Stimulated activated CD8-positive, alpha-beta memory T cell treated with anti-CD3 and anti-CD28 coated beads, Interleukin-15, amount 100 ng/mL, for 24 hours (primary cell): Measurements from ENCODE around the gene PLD5.
"Not testable (repeated sequence)": the region's sequence is repeated elsewhere in the genome, so short reads cannot be mapped to it uniquely, and the experiment has no call there.

Experiments
- DNase-seq: peaks from one replicate; pipeline ENCODE4 v3.0.0-alpha.2; 2020; ENCODE audit warnings: low read depth

The PLD5 gene

DNA sequence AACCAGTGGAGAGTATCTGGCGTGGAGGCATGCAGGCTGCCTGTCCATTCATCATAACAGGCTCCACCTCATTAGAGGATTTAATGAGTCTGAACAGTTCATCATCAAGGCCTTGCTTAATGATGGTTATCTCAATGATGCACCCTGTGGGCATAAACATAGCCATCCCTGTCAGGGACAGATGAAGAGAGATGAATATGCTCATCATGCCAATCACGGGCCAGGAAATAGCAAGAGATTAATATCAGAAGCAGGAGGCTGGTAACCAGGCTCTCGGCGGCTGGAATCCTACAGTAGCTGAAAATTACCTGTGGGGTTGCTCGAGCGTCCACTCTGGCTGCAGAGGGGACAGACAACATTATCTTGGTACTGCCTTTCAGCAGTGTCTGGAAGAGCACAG, 247.7 kb downstream of the PLD5 start:
- DNase-seq: not testable (repeated sequence)

DNA sequence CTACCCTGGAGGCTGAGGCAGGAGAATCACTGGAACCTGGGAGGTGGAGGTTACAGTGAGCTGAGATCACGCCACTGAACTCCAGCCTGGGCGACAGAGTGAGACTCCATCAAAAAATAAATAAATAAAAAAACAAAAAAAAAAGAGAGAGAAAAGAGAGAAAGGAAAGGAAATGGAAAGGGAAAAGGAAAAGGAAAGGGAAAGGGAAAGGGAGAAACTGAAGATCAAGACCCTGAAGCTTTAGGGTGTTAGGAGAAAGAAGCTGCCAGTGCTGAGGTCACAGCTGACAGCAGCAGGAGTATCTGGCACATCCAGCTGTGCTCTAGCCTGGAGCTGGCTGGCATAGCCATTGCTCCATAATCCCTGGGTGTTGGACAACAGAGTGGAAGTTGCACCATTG, 257.5 kb downstream of the PLD5 start:
- not testable (repeated sequence) for DNase-seq

DNA sequence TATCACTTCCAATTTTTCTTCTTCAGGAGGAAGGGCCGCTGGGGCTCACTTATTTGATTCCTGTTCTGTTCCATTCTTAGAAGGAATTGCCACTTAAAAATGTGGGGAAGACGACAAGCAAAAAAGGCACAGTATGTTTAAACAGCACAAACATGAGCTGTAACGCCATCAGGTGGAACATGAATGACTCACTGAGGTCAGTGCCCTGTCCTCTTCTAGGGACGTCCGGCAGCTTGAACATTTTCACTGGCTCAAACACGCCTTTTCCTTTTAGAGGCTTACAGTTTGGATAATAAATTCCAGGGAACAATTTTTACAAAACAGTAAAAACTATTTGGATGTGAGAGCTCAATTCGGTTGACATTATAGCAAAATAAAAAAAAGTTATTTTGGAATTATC, 260.1 kb downstream of the PLD5 start:
- not testable (repeated sequence) for DNase-seq

- no peak for DNase-seq
These were observed 279.2 kb downstream of the PLD5 start for GRCh38 chr1:242245255-242245654.

DNA sequence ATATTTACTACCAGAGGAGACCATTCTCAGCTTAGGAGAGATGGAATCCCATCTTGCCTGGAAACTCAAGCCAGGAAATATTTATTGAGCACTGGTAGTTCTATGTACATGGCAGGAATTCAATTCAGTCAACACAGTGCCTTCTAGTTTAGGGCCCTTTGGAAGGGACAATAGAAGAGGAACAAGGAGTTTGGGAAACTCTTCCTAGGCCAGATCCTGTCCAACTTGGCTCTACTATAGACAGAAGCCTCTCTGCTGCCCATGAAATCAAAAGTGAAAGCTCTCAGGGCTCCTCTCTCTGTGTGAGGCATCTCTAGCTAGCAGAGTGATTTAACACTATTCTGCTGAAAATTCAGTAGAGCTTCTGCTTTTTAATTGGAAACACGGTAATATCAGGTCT, 281.0 kb downstream of the PLD5 start:
- DNase-seq: no peak

DNA sequence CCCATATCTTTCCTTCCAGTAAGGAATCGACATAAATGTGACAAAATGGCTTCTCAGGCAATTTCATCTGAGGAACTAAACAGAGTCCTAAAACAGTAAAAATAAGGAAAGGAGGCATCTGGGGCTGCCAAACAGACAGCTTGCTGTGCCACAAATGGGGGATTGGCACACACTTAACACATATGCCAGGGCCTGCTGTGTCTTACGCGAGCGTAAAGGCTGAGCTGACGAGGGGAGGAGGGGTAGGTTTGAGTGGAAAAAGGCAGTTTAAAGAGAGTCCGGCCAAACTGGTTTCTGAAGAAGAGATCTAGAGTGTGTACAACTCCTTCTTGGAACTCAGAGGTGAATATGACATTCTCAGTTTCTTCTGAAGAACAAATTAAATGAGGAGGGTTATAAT, 281.5 kb downstream of the PLD5 start:
- no peak for DNase-seq

GRCh38 chr1:242241936-242242335, 282.6 kb downstream of the PLD5 start:
- DNase-seq: no peak

GRCh38 chr1:242240691-242241090, 283.8 kb downstream of the PLD5 start:
- DNase-seq: no peak

GRCh38 chr1:242240077-242240476, 284.4 kb downstream of the PLD5 start:
- DNase-seq: no peak

- no peak for DNase-seq
These were observed 285.1 kb downstream of the PLD5 start for GRCh38 chr1:242239398-242239797.

GRCh38 chr1:242237051-242237450, 287.4 kb downstream of the PLD5 start:
- DNase-seq: no peak

GRCh38 chr1:242228991-242229390, 295.5 kb downstream of the PLD5 start:
- no peak for DNase-seq

GRCh38 chr1:242225767-242226573, 298.5 kb downstream of the PLD5 start:
- DNase-seq: no peak

GRCh38 chr1:242224878-242225766, 299.4 kb downstream of the PLD5 start:
- not testable (repeated sequence) for DNase-seq

DNA sequence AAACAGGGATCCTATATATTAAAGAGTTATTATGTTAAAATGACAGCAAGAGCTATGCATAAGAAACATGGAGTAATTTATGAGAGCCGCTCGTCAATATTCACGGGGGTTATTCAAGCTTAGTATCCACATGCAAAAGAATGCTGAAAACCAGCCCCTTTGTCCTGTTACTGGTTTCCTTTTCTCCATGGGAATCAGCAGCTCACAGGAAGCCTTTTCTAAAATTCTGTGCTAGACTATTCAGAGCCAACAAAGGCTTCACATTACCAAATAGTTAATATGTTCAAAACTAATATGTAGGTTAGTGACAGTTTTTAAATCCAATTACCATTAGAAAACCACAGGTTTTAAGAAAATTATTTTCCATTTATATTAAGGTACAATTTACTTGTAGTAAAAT, 300.0 kb downstream of the PLD5 start:
- DNase-seq: no peak

- DNase-seq: no peak
These were observed 304.6 kb downstream of the PLD5 start for GRCh38 chr1:242219905-242220304.

DNA sequence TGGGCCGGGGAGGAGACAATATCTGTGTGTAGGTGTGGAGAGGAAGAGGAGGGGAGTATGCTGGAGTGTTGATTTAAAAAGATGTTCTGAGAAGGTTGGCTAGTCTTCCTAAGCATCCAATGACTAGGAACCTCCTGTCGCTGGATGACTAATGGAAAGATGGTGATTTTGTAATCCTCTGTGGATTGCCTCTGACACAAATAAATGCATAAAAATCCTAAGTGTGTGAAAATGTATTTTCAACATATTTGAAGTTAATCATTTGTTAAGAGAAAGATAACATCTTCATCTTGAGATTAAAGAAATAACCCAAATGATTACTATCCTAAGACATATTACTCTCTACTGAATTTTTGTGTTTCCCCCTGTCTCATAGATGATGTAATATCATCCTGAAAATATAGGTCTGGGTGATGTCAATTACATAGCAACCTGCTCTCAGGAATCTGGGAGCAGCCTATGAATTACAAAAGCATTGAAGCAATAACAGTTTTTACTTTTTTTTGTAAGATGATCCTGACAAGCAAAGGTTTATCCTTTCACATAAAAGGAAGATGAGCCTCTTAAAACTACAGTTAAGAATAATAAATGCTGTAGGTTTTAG, 305.1 kb downstream of the PLD5 start:
- no peak for DNase-seq

GRCh38 chr1:242216368-242216767, 308.1 kb downstream of the PLD5 start:
- DNase-seq: no peak

GRCh38 chr1:242214455-242214854, 310.0 kb downstream of the PLD5 start:
- DNase-seq: not testable (repeated sequence)

- DNase-seq: not testable (repeated sequence)
These were observed 311.5 kb downstream of the PLD5 start for GRCh38 chr1:242212961-242213360.

- DNase-seq: no peak
These were observed 312.1 kb downstream of the PLD5 start for GRCh38 chr1:242212401-242212800.

DNA sequence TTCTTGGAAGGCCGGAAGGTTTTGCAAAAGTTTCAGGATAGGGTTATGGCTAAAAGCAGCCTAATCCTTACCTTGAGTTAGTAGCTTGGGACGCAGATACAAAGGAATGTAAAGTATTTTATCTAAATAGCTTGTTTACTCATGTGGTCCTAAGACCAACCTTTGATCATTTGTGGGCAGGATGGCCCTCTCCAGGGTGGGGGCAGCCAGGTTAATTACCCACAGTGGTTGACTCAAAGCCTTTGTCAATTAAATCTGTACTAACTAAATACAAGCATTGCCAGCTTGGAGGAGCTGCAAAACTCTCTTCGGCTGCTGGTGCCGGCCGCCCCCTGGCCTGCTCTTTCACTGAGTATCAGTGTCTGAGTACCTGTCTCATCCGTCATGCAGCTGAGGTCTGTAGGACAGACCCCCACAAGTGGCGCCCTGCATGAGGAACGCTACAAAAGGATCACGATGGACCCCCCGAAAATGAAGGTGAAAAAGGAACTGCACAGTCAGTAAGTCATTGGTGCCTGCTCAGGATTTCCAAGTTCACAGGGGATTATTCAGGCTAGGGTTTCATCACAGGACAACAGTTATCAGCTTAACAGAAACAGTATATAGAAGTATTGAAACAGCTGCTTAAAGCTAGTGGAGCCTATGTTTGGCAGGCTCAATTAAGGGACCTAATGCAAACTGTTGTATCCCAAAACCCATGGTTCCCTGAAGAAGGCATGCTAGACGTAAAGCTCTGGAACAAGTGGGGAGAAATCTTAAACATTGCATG, 313.1 kb downstream of the PLD5 start:
- no peak for DNase-seq
